Right cardiac atrium (tissue), 5 donors: Measurements from ENCODE around the gene UBAC2. TPM values are rescaled to one million over a fixed set of nuclear protein-coding genes. Genes with fewer than 3 reads are reported as not detected.

Source experiments
- ATAC-seq, 2 donors: fragments of 200-7000 bp; cut with Tn5 transposase; one replicate each; pipeline versions ENCODE4 v1.8.0 to v1.9.1; 2020; ENCODE audit warnings: moderate library complexity in 2 of 2, mild to moderate bottlenecking in 1 of 2
- DNase-seq, 3 donors: peaks; one replicate each; pipeline ENCODE4 v3.0.0-alpha.2; 2020
- H3K27ac ChIP-seq: one replicate; pipeline ENCODE4 v1.5.1; 2013; ENCODE audit warnings: mild to moderate bottlenecking, low read length, control low read depth, moderate library complexity
- H3K27me3 ChIP-seq: one replicate; pipeline ENCODE4 v1.6.1; 2013; ENCODE audit not compliant: control insufficient read depth, insufficient read depth
- H3K4me1 ChIP-seq: one replicate; pipeline ENCODE4 v1.6.1; 2013; ENCODE audit warnings: low read length; ENCODE audit not compliant: control insufficient read depth, insufficient read depth
- H3K4me3 ChIP-seq: one replicate; pipeline ENCODE4 v1.5.1; 2013; ENCODE audit warnings: low read length, control low read depth
- H3K9me3 ChIP-seq: one replicate; pipeline ENCODE4 v1.6.1; 2013; ENCODE audit warnings: low read length; ENCODE audit not compliant: control insufficient read depth
- WGBS: extraction: QIAGEN DNeasy Blood & Tissue Kit; methylation state at CpG from one replicate; pipeline ENCODE4 v1.1.7; 2013; 5-methylcytosine and 5-hydroxymethylcytosine counted together
- intact Hi-C, 4 donors: fragments of 100-400 bp; cut with DNase I; formaldehyde crosslinking; loops; one replicate each; pipeline versions ENCODE4 v1.11.0 to v1.14.0; 2022 to 2023
- polyA plus RNA-seq: library from polyadenylated mRNA; stranded (reverse); fragments of 200-250 nt; gene quantifications from one replicate; pipeline ENCODE4 v1.2.3, GENCODE V29; 2013
- total RNA-seq, 4 donors: library from RNA; stranded (reverse); fragmentation: NEBNext Ultra II Directional; extraction: Animal tissue kit (Norgen Biotek cat#: 25700); gene quantifications; one replicate each; pipeline ENCODE4 v1.2.1, GENCODE V29; 2021
- donor health status: healthy with polysubstance abuse.
- donor health status: DM: no; HTN: yes; CAD: no.
- donor health status: DM: no; HTN: no; CAD: no.
- donor health status: DM: no; HTN: yes; CAD: no; lungs with severe emphysema.
- donor health status: DM: yes; HTN: yes; CAD: no.

UBAC2 gene
- total and polyA plus RNA-seq, 5 donors: 41.7 to 52.2 (median 47.6) TPM

GRCh38 chr13:99305566-99305965, 104.9 kb downstream of the UBAC2 start:
- H3K4me1 ChIP-seq: peaks cover 10% of the 10 kb centered on the region
- 88% methylated on average over 8 of the region's 8 CpGs for WGBS
- DNase-seq (no peak), ATAC-seq (no peak)
- intact Hi-C loops: no loop called here
- no peak overlapping the region for H3K27ac ChIP-seq
- H3K4me3 ChIP-seq: no peak overlapping the region
- no peaks in the 10 kb centered on the region for H3K27me3 ChIP-seq
- no peaks in the 10 kb centered on the region for H3K9me3 ChIP-seq

GRCh38 chr13:99307247-99307646, 106.6 kb downstream of the UBAC2 start, which contains the start of gene GPR183:
Gene GPR183 (minus strand): TSS chr13:99307399. CDS start chr13:99296145, 11,254 bp downstream.
- intact Hi-C loops: no loop called here
- Histone ChIP-seq H3K27ac (no peak within 1 kb of the TSS), H3K4me3 (peak within 1 kb of the TSS; percentile 31), H3K9me3 (no peaks in the 10 kb centered on the region), H3K4me1 (peaks cover 13% of the 10 kb centered on the region), H3K27me3 (no peaks in the 10 kb centered on the region)
- ATAC-seq (peak; percentile 71 to 75), DNase-seq (no peak)
- 19% methylated on average over 4 of the region's 4 CpGs for WGBS

GRCh38 chr13:99307648-99308339, 107.1 kb downstream of the UBAC2 start:
- Histone ChIP-seq H3K4me3 (no peak overlapping the region), H3K4me1 (peaks cover 17% of the 10 kb centered on the region), H3K27ac (no peak overlapping the region), H3K27me3 (no peaks in the 10 kb centered on the region), H3K9me3 (no peaks in the 10 kb centered on the region)
- WGBS: 41% methylated on average over 6 of the region's 6 CpGs
- DNase-seq: peak in 1 of 3 donors; percentile 51
- peak; percentile 32 to 72 for ATAC-seq
- intact Hi-C loops: no loop called here

DNA sequence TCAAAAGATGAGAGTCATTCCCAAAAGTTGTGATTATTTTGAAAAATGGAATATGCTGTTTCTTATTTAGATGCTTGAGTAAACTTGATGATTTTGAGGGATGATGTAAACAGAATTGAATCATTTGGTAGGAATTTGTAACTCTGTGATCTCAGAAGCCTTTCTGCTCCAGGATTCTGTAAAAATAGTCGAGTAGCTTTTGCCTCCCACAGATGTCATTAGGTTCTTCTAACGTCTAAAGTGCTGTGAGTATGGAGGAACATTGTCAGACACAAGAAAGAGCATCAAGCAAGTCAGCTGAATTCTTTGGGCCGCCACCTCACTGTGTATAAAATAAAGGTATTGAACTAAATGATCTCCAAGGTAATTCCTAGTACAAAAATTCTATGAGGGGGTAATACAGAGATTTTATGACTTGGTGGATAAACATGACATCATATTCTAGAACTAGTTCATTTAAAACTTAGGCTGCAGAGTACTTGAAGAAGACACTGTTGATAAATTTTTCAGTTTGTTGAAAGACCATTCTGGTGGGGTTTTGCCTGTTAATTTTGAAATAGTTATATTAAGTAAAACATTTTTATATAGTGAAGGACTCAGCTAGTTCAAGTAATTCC, 107.9 kb downstream of the UBAC2 start:
- Histone ChIP-seq H3K27me3 (no peaks in the 10 kb centered on the region), H3K9me3 (no peaks in the 10 kb centered on the region), H3K4me1 (peaks cover 19% of the 10 kb centered on the region), H3K4me3 (no peak overlapping the region), H3K27ac (no peak overlapping the region)
- ATAC-seq (no peak), DNase-seq (no peak)
- WGBS: 63% methylated on average over 3 of the region's 3 CpGs
- intact Hi-C loops: no loop called here

GRCh38 chr13:99310382-99311031, 109.9 kb downstream of the UBAC2 start:
- 94% methylated on average over 4 of the region's 4 CpGs for WGBS
- intact Hi-C loops: no loop called here
- no peak for DNase-seq
- ATAC-seq: no peak
- Histone ChIP-seq H3K27me3 (no peaks in the 10 kb centered on the region), H3K9me3 (no peaks in the 10 kb centered on the region), H3K4me3 (no peak overlapping the region), H3K27ac (no peak overlapping the region), H3K4me1 (peaks cover 21% of the 10 kb centered on the region)

DNA sequence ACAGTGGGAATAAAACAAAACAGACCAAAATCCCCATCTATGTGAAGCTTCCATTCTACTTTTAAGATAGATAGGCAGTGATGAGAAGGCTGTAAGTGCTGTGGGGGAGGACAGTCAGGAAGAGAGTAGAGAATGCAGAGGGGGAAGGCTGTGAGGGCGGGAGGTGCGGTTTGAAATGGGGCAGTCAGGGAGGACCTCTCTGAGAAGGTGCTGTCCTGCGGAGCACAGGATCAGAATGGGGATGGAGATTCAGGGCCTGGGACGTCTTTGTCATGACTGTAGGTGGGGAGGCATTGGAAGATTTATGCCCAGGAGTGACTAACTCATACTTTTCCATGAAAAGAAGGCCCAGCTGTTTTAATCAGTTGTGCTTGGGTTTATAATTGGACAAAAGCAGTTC, 110.5 kb downstream of the UBAC2 start:
- peaks cover 21% of the 10 kb centered on the region for H3K4me1 ChIP-seq
- ATAC-seq: no peak

DNA sequence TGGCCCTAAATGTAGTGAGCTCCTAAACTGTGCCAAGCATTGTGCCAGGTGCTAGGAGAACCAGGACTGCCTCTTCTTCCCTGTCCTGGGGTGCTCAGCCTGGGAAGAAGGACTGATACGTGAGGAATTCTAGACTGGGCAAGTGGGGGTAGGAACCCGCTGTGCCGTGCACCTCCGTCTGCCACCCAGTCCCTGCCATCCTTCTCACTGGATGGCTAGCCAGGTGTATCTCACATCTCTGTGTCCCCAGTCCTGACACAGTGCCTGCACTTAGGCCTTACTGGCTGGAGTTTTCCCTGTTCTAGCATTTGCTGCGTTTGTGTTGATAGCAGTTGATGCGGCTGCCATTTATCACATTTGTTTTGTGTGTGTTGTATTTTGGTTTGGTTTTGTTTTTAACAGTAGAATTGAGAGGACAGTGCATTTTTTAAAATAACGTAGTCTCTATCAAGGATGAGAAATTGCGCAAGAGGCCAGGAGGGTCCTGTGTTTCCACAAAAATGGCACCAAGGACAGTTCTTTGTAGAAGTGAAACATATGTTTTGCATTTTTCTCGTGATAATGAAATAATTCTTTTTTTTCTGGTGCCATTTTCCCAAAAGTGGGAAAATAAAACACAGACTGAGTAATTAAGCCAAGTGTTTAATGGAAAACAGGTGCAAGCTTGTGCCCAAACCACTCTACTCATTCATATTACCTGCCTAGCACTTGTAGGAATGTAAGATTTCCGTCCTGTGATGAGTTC, 111.3 kb downstream of the UBAC2 start:
- peaks cover 21% of the 10 kb centered on the region for H3K4me1 ChIP-seq
- no peak for DNase-seq
- H3K4me3 ChIP-seq: no peak overlapping the region
- no peaks in the 10 kb centered on the region for H3K9me3 ChIP-seq
- WGBS: 82% methylated on average over 10 of the region's 10 CpGs
- no peak overlapping the region for H3K27ac ChIP-seq
- no peaks in the 10 kb centered on the region for H3K27me3 ChIP-seq
- intact Hi-C loops: no loop called here
- no peak for ATAC-seq

More for the DNA sequence above, 110.5 kb downstream of the UBAC2 start:
- H3K9me3 ChIP-seq: no peaks in the 10 kb centered on the region
- no peak overlapping the region for H3K27ac ChIP-seq
- no peak overlapping the region for H3K4me3 ChIP-seq
- 87% methylated on average over 4 of the region's 4 CpGs for WGBS
- intact Hi-C loops: no loop called here
- no peak for DNase-seq
- H3K27me3 ChIP-seq: no peaks in the 10 kb centered on the region

- intact Hi-C loops: no loop called here
- 75% methylated on average over 7 of the region's 7 CpGs for WGBS
- Histone ChIP-seq H3K9me3 (no peaks in the 10 kb centered on the region), H3K27me3 (no peaks in the 10 kb centered on the region), H3K27ac (no peak overlapping the region), H3K4me3 (no peak overlapping the region), H3K4me1 (peaks cover 21% of the 10 kb centered on the region)
- DNase-seq (peak; percentile 57 to 67 (median 62)), ATAC-seq (peak; percentile 61 to 64)
These were observed 111.8 kb downstream of the UBAC2 start for GRCh38 chr13:99312493-99312883.

- no peak for DNase-seq
- peak in 1 of 2 donors; percentile 38 for ATAC-seq
- Histone ChIP-seq H3K4me3 (no peak overlapping the region), H3K4me1 (peaks cover 15% of the 10 kb centered on the region), H3K9me3 (no peaks in the 10 kb centered on the region), H3K27ac (peak overlapping the region; percentile 27), H3K27me3 (no peaks in the 10 kb centered on the region)
- intact Hi-C loops: no loop called here
- WGBS: 59% methylated on average over 3 of the region's 3 CpGs
These were observed 112.8 kb downstream of the UBAC2 start for GRCh38 chr13:99313501-99313900.

- no peaks in the 10 kb centered on the region for H3K27me3 ChIP-seq
- DNase-seq: no peak
- no peaks in the 10 kb centered on the region for H3K9me3 ChIP-seq
- peaks cover 15% of the 10 kb centered on the region for H3K4me1 ChIP-seq
- intact Hi-C loops: no loop called here
- ATAC-seq: no peak
- WGBS: 87% methylated on average over 1 of the region's 1 CpG
- no peak overlapping the region for H3K27ac ChIP-seq
- no peak overlapping the region for H3K4me3 ChIP-seq
These were observed 113.3 kb downstream of the UBAC2 start for GRCh38 chr13:99313941-99314340.
